ENCODE data around the gene OIP5. TPM values are rescaled to one million over a fixed set of nuclear protein-coding genes. Genes with fewer than 3 reads are reported as not detected.

Gene OIP5
- total and polyA plus RNA-seq, 2 of the 4 experiments (the other 2 are of a cell fraction): 4.1 to 5.5 TPM

DNA sequence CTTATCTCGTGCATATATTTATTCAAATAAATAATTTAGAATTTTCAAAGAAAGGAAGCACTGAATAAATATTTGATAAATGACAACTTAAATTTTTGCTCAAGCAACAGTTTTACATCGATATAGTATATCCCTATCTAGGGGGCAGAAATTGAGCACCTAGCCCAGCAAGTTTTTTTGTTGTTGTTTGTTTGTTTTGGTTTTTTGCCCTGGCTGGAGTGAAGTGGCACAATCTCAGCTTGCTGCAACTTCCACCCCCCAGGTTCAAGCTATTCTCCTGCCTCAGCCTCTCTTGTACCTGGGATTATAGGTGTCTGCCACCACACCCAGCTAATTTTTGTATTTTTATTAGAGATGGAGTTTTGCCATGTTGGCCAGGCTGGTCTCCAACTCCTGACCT is 42.4 kb downstream of the OIP5 start:
- Histone ChIP-seq H2BK15ac (ENCODE audit: low read depth, low read length) (no peak overlapping the region), H3K14ac (replicated peaks; ENCODE audit: low read depth, low read length) (no peak overlapping the region), H4K8ac (ENCODE audit: low read depth in 2 of 2, low read length in 2 of 2) (no peak overlapping the region), H4K91ac (ENCODE audit: insufficient read depth, low read depth, low read length) (no peak overlapping the region), H3K79me1 (ENCODE audit: low read depth in 1 of 2, low read length in 2 of 2) (peaks cover 25 to 63% of the 10 kb centered on the region in 2 experiments), H2AK5ac (ENCODE audit: low read depth, low read length) (no peak overlapping the region), H3K4me2 (ENCODE audit: low read depth, low read length) (no peak overlapping the region), H3K4me3 (ENCODE audit: insufficient read depth, low read depth, low read length) (no peak overlapping the region), H2AK9ac (replicated peaks; ENCODE audit: low read depth, low read length, poor library complexity) (no peak overlapping the region), H3K4ac (ENCODE audit: low read depth, low read length) (no peak overlapping the region), H2BK5ac (ENCODE audit: low read depth, low read length, poor library complexity, severe bottlenecking) (no peak overlapping the region), H4K5ac (ENCODE audit: low read depth, low read length) (no peak overlapping the region), H4K20me1 (ENCODE audit: insufficient read depth, low read length) (peaks cover 3% of the 10 kb centered on the region; the same call in 1 of the 2 replicates), H3K36me3 (ENCODE audit: control insufficient read depth, insufficient read depth, low read length) (peaks cover 24% of the 10 kb centered on the region), H2BK20ac (ENCODE audit: low read depth, low read length) (no peak overlapping the region), H3K27me3 (ENCODE audit: control insufficient read depth, insufficient read depth, low read length) (no peaks in the 10 kb centered on the region), H3K9me3 (ENCODE audit: control insufficient read depth, insufficient read depth, low read length) (no peaks in the 10 kb centered on the region), H3K56ac (ENCODE audit: extremely low read depth, insufficient read depth, low read length) (no peak overlapping the region), H3K27ac (ENCODE audit: insufficient read depth, low read length) (no peak overlapping the region), H3K9me1 (ENCODE audit: insufficient read depth, low read length) (peaks cover 2% of the 10 kb centered on the region; the same call in 1 of the 2 replicates), H3K23ac (ENCODE audit: low read depth, low read length) (no peak overlapping the region), H2AFZ (replicated peaks; ENCODE audit: low read length, poor library complexity) (no peak overlapping the region), H2BK120ac (ENCODE audit: low read depth, low read length) (no peak overlapping the region), H3K4me1 (ENCODE audit: control insufficient read depth, insufficient read depth, low read length) (peaks cover 2% of the 10 kb centered on the region; the same call in 1 of the 2 replicates), H3K18ac (ENCODE audit: low read depth, low read length) (no peak overlapping the region), H3K9ac (ENCODE audit: low read depth, low read length) (no peak overlapping the region)
- ChIA-PET CTCF (no interaction called here), POLR2A (ENCODE audit: unreplicated experiment) (no interaction called here)
- BruUV-seq (replicated peaks): no TSS peak
- ATAC-seq (ENCODE audit: low read depth) (no peak), DNase-seq (no peak)
- TF ChIP-seq MAZ (IDR thresholded peaks at IDR 0.05; ENCODE audit: borderline replicate concordance, low read depth, low read length) (no peak), RAD21 (IDR thresholded peaks at IDR 0.05; ENCODE audit: low read length) (no peak), POLR2A (IDR thresholded peaks at IDR 0.05; ENCODE audit: low read depth, low read length) (no peak), CHD1 (IDR thresholded peaks at IDR 0.05; ENCODE audit: low read depth, low read length) (no peak), NFE2L2 (IDR thresholded peaks at IDR 0.05; ENCODE audit: low read depth, low read length) (no peak), MXI1 (IDR thresholded peaks at IDR 0.05; ENCODE audit: borderline replicate concordance, low read depth, low read length) (no peak), BHLHE40 (IDR thresholded peaks at IDR 0.05; ENCODE audit: low read depth, low read length) (no peak), RFX5 (IDR thresholded peaks at IDR 0.05; ENCODE audit: low read depth, low read length) (no peak), SMC3 (IDR thresholded peaks at IDR 0.05; ENCODE audit: low read depth, low read length) (no peak), MAFK (IDR thresholded peaks at IDR 0.05; ENCODE audit: low read depth, low read length) (no peak), CEBPB (IDR thresholded peaks at IDR 0.05; ENCODE audit: low read depth, low read length) (no peak), FOS (IDR thresholded peaks at IDR 0.05; ENCODE audit: low read depth, low read length) (no peak)
- TF ChIP-seq, protein P1, sequence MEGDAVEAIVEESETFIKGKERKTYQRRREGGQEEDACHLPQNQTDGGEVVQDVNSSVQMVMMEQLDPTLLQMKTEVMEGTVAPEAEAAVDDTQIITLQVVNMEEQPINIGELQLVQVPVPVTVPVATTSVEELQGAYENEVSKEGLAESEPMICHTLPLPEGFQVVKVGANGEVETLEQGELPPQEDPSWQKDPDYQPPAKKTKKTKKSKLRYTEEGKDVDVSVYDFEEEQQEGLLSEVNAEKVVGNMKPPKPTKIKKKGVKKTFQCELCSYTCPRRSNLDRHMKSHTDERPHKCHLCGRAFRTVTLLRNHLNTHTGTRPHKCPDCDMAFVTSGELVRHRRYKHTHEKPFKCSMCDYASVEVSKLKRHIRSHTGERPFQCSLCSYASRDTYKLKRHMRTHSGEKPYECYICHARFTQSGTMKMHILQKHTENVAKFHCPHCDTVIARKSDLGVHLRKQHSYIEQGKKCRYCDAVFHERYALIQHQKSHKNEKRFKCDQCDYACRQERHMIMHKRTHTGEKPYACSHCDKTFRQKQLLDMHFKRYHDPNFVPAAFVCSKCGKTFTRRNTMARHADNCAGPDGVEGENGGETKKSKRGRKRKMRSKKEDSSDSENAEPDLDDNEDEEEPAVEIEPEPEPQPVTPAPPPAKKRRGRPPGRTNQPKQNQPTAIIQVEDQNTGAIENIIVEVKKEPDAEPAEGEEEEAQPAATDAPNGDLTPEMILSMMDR (conservative IDR thresholded peaks at IDR 0.05; ENCODE audit: low read depth, low read length): no peak
- TF ChIP-seq, protein P2, sequence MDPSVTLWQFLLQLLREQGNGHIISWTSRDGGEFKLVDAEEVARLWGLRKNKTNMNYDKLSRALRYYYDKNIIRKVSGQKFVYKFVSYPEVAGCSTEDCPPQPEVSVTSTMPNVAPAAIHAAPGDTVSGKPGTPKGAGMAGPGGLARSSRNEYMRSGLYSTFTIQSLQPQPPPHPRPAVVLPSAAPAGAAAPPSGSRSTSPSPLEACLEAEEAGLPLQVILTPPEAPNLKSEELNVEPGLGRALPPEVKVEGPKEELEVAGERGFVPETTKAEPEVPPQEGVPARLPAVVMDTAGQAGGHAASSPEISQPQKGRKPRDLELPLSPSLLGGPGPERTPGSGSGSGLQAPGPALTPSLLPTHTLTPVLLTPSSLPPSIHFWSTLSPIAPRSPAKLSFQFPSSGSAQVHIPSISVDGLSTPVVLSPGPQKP (IDR thresholded peaks at IDR 0.05; ENCODE audit: borderline replicate concordance, low read depth, low read length): no peak
- intact Hi-C loops (cut with micrococcal nuclease) (no loop called here), in situ Hi-C loops (cut with MboI; ENCODE audit: low sequenced_read_pairs) (no loop called here), dilution Hi-C loops (cut with HindIII; ENCODE audit: low sequenced_read_pairs, unreplicated experiment) (no loop called here)
- no CpG with 5 or more reads among the region's 2 CpGs for WGBS, 2 experiments (ENCODE audit: extremely low coverage in 2 of 2, insufficient read length in 1 of 2)
